HEK293 (cell line): Measurements from ENCODE around the gene PRRT2.

ENCODE experiments used
- EGR2 ChIP-seq: fragments of 450-650 bp; formaldehyde crosslinking; IDR thresholded peaks from 2 replicates; pipeline ENCODE4 v1.5.1; 2016; ENCODE audit warnings: low read depth, missing biosample characterization, missing genetic modification characterization
- OVOL3 ChIP-seq: fragments of 450-650 bp; formaldehyde crosslinking; IDR thresholded peaks from 2 replicates; pipeline ENCODE4 v1.5.1; 2016; ENCODE audit warnings: missing biosample characterization, missing genetic modification characterization
- ZNF10 ChIP-seq: fragments of 450-650 bp; formaldehyde crosslinking; IDR thresholded peaks from 2 replicates; pipeline ENCODE4 v1.5.1; 2017; ENCODE audit warnings: missing biosample characterization, missing genetic modification characterization
- ZNF138 ChIP-seq: fragments of 450-650 bp; formaldehyde crosslinking; IDR thresholded peaks from 2 replicates; pipeline ENCODE4 v1.5.1; 2016; ENCODE audit warnings: missing biosample characterization, missing genetic modification characterization, borderline replicate concordance
- TF ChIP-seq, protein P1 (sequence below): fragments of 450-650 bp; formaldehyde crosslinking; IDR thresholded peaks from 2 replicates; pipeline ENCODE4 v1.5.1; 2016; ENCODE audit warnings: missing biosample characterization, missing genetic modification characterization
- TF ChIP-seq, protein P2 (sequence below): fragments of 450-650 bp; formaldehyde crosslinking; IDR thresholded peaks from 2 replicates; pipeline ENCODE4 v1.5.1; 2016; ENCODE audit warnings: missing biosample characterization, missing genetic modification characterization

DNA sequence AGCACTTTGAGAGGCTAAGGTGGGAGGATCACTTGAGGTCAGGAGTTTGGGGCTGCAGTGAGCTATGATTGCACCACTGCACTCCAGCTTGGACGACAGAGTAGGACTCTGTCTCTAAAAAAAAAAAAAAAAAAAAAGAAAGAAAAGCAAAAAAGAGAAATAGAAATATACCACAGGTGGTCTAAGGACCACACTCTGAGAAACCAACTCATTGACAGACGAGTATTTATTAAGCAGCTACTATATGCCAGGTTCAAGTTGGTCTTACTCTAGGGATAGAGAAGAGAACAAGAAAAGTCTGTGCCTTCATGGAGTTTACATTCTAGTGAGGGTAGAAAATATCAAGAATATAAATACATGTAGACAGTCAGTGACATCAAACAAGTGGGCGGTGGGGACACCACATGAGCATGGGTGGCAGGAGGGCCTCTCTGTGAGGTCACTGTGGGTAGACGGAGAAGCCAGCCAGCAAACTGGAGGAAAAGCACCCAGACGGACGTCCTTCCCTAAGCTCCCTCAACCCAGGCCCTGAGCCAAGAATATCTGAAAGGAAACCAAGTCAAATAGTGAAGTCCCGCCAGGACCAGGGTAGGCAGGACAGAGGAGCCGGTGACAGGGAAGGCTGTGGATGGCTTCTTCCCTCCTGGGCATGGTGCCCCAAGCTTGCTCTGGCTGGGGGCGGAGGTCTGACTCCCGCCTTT, 46.3 kb downstream of the PRRT2 start:
- TF ChIP-seq, protein P1, sequence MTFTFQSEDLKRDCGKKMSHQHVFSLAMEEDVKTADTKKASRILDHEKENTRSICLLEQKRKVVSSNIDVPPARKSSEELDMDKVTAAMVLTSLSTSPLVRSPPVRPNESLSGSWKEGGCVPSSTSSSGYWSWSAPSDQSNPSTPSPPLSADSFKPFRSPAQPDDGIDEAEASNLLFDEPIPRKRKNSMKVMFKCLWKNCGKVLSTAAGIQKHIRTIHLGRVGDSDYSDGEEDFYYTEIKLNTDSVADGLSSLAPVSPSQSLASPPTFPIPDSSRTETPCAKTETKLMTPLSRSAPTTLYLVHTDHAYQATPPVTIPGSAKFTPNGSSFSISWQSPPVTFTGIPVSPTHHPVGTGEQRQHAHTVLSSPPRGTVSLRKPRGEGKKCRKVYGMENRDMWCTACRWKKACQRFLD = no peak
- TF ChIP-seq ZNF10 = no peak
- TF ChIP-seq, protein P2, sequence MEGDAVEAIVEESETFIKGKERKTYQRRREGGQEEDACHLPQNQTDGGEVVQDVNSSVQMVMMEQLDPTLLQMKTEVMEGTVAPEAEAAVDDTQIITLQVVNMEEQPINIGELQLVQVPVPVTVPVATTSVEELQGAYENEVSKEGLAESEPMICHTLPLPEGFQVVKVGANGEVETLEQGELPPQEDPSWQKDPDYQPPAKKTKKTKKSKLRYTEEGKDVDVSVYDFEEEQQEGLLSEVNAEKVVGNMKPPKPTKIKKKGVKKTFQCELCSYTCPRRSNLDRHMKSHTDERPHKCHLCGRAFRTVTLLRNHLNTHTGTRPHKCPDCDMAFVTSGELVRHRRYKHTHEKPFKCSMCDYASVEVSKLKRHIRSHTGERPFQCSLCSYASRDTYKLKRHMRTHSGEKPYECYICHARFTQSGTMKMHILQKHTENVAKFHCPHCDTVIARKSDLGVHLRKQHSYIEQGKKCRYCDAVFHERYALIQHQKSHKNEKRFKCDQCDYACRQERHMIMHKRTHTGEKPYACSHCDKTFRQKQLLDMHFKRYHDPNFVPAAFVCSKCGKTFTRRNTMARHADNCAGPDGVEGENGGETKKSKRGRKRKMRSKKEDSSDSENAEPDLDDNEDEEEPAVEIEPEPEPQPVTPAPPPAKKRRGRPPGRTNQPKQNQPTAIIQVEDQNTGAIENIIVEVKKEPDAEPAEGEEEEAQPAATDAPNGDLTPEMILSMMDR (tag by site-specific recombination) = no peak
- TF ChIP-seq EGR2 = no peak
- no peak for TF ChIP-seq OVOL3 (tag by site-specific recombination)
- no peak for TF ChIP-seq ZNF138
